A673 (cell line): ENCODE measurements around the gene XG. TPM values are rescaled to one million over a fixed set of nuclear protein-coding genes. Genes with fewer than 3 reads are reported as not detected.
"Not testable (repeated sequence)": the region's sequence is repeated elsewhere in the genome, so short reads cannot be mapped to it uniquely, and the experiment has no call there.

Experiments used
- BruUV-seq: library from RNA; stranded (reverse); fragments of 400-500 nt; replicated peaks from 2 replicates; lab custom pipeline; 2021; lab: Mats Ljungman, UMichigan
- CTCF ChIA-PET: fragments of 300-600 bp; sonication (Branson Sonifier 250); formaldehyde crosslinking; loops from one replicate; lab custom pipeline; 2022; ENCODE audit warnings: antibody characterized with exemption; lab: Charles Lee
- POLR2A ChIA-PET: fragments of 300-600 bp; sonication (Branson Sonifier 250); formaldehyde crosslinking; loops from one replicate; lab custom pipeline; 2022; ENCODE audit warnings: antibody characterized with exemption; ENCODE audit not compliant: low non-redundant PET; lab: Charles Lee
- DNase-seq: peaks from one replicate; pipeline ENCODE4 v3.0.0-alpha.2; 2015; ENCODE audit warnings: low spot score
- H3K27ac ChIP-seq: fragments of 200-600 bp; sonication (generic); 2 replicates; pipeline ENCODE4 v1.5.1; 2016; ENCODE audit warnings: mixed run types, low read depth, mild to moderate bottlenecking, mixed read lengths, antibody characterized with exemption, low read length; ENCODE audit not compliant: poor library complexity, severe bottlenecking
- H3K27me3 ChIP-seq: fragments of 200-600 bp; sonication (generic); replicated peaks from 2 replicates; pipeline ENCODE4 v1.6.1; 2017; ENCODE audit warnings: mixed run types, low read depth, mild to moderate bottlenecking, mixed read lengths, antibody characterized with exemption, low read length; ENCODE audit not compliant: insufficient read depth, poor library complexity
- H3K36me3 ChIP-seq: fragments of 200-600 bp; sonication (generic); 2 replicates; pipeline ENCODE4 v1.6.1; 2016; ENCODE audit warnings: mixed run types, mild to moderate bottlenecking, mixed read lengths, antibody characterized with exemption, low read length; ENCODE audit not compliant: insufficient read depth, poor library complexity, severe bottlenecking
- H3K4me1 ChIP-seq: fragments of 200-600 bp; sonication (generic); 2 replicates; pipeline ENCODE4 v1.6.1; 2017; ENCODE audit warnings: mixed run types, mild to moderate bottlenecking, mixed read lengths, antibody characterized with exemption, low read length; ENCODE audit not compliant: insufficient read depth, poor library complexity, severe bottlenecking
- H3K4me3 ChIP-seq: fragments of 200-600 bp; sonication (generic); 2 replicates; pipeline ENCODE4 v1.5.1; 2016; ENCODE audit warnings: low read depth, mixed run types, mild to moderate bottlenecking, mixed read lengths, low read length; ENCODE audit not compliant: poor library complexity, severe bottlenecking
- H3K9me3 ChIP-seq: fragments of 200-600 bp; sonication (generic); 2 replicates; pipeline ENCODE4 v1.6.1; 2016; ENCODE audit warnings: mixed run types, low read depth, mild to moderate bottlenecking, mixed read lengths, antibody characterized with exemption, low read length; ENCODE audit not compliant: poor library complexity, severe bottlenecking
- EZH2 ChIP-seq: fragments of 200-600 bp; sonication (generic); IDR thresholded peaks from 2 replicates; pipeline ENCODE4 v1.6.1; 2017; ENCODE audit warnings: borderline replicate concordance, low read depth, mild to moderate bottlenecking, mixed read lengths, antibody characterized with exemption, low read length; ENCODE audit not compliant: poor library complexity, severe bottlenecking
- intact Hi-C: fragments of 100-400 bp; cut with micrococcal nuclease; formaldehyde crosslinking; loops from one replicate; pipeline ENCODE4 v1.10.0; 2022; ENCODE audit not compliant: unreplicated experiment
- total RNA-seq: library from RNA; stranded (reverse); gene quantifications from 2 replicates; pipeline ENCODE4 v1.2.3, GENCODE V29; 2021
- TF ChIP-seq, protein P1 (sequence below): fragments of 300-800, 200-600 bp; sonication (generic); conservative IDR thresholded peaks from 2 replicates; pipeline ENCODE4 v1.5.1; 2017; ENCODE audit warnings: low read depth, mild to moderate bottlenecking, antibody characterized with exemption, low read length, moderate library complexity, mixed read lengths

Gene XG
- total RNA-seq, 1 experiment from 2014 or later, result 7.5 TPM

GRCh38 chrX:2719774-2720447 lies 31.9 kb upstream of the XG start:
- Histone ChIP-seq H3K27ac (no peak overlapping the region), H3K4me3 (no peak overlapping the region), H3K27me3 (no peaks in the 10 kb centered on the region), H3K36me3 (peaks cover 95% of the 10 kb centered on the region), H3K4me1 (no peaks in the 10 kb centered on the region), H3K9me3 (no peaks in the 10 kb centered on the region)
- no peak for TF ChIP-seq EZH2
- TF ChIP-seq, protein P1, sequence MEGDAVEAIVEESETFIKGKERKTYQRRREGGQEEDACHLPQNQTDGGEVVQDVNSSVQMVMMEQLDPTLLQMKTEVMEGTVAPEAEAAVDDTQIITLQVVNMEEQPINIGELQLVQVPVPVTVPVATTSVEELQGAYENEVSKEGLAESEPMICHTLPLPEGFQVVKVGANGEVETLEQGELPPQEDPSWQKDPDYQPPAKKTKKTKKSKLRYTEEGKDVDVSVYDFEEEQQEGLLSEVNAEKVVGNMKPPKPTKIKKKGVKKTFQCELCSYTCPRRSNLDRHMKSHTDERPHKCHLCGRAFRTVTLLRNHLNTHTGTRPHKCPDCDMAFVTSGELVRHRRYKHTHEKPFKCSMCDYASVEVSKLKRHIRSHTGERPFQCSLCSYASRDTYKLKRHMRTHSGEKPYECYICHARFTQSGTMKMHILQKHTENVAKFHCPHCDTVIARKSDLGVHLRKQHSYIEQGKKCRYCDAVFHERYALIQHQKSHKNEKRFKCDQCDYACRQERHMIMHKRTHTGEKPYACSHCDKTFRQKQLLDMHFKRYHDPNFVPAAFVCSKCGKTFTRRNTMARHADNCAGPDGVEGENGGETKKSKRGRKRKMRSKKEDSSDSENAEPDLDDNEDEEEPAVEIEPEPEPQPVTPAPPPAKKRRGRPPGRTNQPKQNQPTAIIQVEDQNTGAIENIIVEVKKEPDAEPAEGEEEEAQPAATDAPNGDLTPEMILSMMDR, result no peak
- ChIA-PET POLR2A (no interaction called here), CTCF (no interaction called here)
- BruUV-seq, result no TSS peak
- no peak for DNase-seq
- intact Hi-C loops, result no loop called here

GRCh38 chrX:2723286-2723879 lies 28.5 kb upstream of the XG start:
- DNase-seq, result no peak
- CTCF ChIA-PET, result no interaction called here
- TF ChIP-seq, protein P1, result no peak
- TF ChIP-seq EZH2, result no peak
- intact Hi-C loops, result no loop called here
- POLR2A ChIA-PET, result no interaction called here
- Histone ChIP-seq H3K27me3 (no peaks in the 10 kb centered on the region), H3K4me1 (no peaks in the 10 kb centered on the region), H3K27ac (peak overlapping the region; percentile 42), H3K9me3 (no peaks in the 10 kb centered on the region), H3K36me3 (peaks cover 96% of the 10 kb centered on the region), H3K4me3 (no peak overlapping the region)
- no TSS peak for BruUV-seq

DNA sequence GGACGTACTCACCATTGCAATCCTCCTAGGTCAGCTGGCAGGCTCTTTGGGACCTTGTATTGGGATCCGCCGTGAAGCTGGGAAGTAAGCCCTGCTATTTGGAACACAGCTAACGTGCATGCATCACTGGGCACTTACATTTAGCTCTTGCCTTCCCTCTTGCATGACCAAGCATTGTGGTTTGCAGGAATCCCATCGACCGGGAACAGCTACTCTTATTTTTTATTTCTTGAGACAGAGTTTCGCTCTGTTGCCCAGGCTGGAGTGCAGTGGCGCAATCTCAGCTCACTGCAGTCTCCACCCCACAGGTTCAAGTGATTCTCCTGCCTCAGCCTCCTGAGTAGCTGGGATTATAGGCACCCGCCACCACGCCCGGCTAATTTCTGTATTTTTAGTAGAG lies 24.6 kb upstream of the XG start:
- H3K36me3 ChIP-seq, result peaks cover 95% of the 10 kb centered on the region
- POLR2A ChIA-PET, H3K9me3 ChIP-seq, H3K27me3 ChIP-seq, intact Hi-C loops, CTCF ChIA-PET, H3K4me3 ChIP-seq, DNase-seq, BruUV-seq, H3K4me1 ChIP-seq: not testable (repeated sequence)
- H3K27ac ChIP-seq, result peak overlapping the region; percentile 23

GRCh38 chrX:2732076-2732475 lies 19.8 kb upstream of the XG start:
- peak overlapping the region; percentile 24 for H3K27ac ChIP-seq
- no TSS peak for BruUV-seq
- no peak for TF ChIP-seq EZH2
- TF ChIP-seq, protein P1, result no peak
- H3K27me3 ChIP-seq, result no peaks in the 10 kb centered on the region
- POLR2A ChIA-PET, result no interaction called here
- no peak overlapping the region for H3K4me3 ChIP-seq
- CTCF ChIA-PET, result no interaction called here
- H3K36me3 ChIP-seq, result peaks cover 96% of the 10 kb centered on the region
- H3K4me1 ChIP-seq, result no peaks in the 10 kb centered on the region
- intact Hi-C loops, result no loop called here
- no peak for DNase-seq
- no peaks in the 10 kb centered on the region for H3K9me3 ChIP-seq
